NCI-H2227 (cell line): ENCODE results near the gene PMS2.
"Not testable (repeated sequence)": the region's sequence is repeated elsewhere in the genome, so short reads cannot be mapped to it uniquely, and the experiment has no call there.

ENCODE experiments used
- DNase-seq: peaks from one replicate; lab custom pipeline; 2025; ENCODE audit not compliant: unreplicated experiment; lab: John Stamatoyannopoulos, UW

Gene PMS2, protein sequence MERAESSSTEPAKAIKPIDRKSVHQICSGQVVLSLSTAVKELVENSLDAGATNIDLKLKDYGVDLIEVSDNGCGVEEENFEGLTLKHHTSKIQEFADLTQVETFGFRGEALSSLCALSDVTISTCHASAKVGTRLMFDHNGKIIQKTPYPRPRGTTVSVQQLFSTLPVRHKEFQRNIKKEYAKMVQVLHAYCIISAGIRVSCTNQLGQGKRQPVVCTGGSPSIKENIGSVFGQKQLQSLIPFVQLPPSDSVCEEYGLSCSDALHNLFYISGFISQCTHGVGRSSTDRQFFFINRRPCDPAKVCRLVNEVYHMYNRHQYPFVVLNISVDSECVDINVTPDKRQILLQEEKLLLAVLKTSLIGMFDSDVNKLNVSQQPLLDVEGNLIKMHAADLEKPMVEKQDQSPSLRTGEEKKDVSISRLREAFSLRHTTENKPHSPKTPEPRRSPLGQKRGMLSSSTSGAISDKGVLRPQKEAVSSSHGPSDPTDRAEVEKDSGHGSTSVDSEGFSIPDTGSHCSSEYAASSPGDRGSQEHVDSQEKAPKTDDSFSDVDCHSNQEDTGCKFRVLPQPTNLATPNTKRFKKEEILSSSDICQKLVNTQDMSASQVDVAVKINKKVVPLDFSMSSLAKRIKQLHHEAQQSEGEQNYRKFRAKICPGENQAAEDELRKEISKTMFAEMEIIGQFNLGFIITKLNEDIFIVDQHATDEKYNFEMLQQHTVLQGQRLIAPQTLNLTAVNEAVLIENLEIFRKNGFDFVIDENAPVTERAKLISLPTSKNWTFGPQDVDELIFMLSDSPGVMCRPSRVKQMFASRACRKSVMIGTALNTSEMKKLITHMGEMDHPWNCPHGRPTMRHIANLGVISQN

DNA sequence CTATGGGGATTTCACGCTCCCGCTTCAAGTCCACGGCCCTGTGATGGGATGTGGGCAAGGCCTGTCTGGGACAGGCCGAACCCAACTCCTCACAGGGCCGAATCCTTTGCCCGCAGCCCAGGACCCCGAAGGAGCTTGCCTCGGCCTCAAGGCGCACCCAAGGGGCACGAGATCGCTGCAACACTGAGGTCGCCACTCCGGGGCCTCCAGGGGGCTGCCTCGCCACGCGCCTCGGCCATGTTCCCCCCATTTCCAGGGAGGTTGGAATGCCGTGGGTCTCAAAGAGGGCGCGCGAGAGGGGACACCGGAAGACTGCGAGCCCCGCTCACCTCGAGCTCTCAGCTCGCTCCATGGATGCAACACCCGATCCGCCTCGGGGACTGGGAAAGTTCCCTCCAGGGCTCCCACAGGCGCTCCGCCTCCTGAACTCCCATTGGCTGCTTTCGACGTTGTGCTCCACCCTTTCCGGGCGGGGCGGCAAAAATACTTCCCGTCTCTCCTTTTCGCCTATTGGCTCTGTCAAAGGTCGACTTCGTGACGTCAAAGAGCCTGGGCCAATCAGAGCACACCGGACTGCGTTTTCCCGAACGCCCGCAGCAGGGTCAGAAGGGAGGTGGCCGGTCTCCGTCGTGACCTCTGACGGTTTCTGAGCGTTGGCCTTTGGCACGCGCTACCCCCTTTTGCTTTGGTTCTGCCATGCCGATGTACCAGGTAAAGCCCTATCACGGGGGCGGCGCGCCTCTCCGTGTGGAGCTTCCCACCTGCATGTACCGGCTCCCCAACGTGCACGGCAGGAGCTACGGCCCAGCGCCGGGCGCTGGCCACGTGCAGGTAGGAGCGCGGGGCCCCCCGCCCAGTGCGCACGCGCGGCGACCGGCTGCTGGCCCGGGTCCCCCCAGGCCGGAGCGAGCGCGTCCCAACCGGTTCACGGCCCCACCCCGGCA, at the start of gene PMS2, which contains the start of gene AIMP2:
PMS2 (minus strand) TSS at position 382 of the 944 bp plus-strand sequence; CDS start at position 352, 30 bp downstream.
AIMP2 (plus strand) TSS at position 605 of the 944 bp plus-strand sequence; CDS start at position 697, 92 bp downstream.
- DNase-seq = peak; percentile 98

DNA sequence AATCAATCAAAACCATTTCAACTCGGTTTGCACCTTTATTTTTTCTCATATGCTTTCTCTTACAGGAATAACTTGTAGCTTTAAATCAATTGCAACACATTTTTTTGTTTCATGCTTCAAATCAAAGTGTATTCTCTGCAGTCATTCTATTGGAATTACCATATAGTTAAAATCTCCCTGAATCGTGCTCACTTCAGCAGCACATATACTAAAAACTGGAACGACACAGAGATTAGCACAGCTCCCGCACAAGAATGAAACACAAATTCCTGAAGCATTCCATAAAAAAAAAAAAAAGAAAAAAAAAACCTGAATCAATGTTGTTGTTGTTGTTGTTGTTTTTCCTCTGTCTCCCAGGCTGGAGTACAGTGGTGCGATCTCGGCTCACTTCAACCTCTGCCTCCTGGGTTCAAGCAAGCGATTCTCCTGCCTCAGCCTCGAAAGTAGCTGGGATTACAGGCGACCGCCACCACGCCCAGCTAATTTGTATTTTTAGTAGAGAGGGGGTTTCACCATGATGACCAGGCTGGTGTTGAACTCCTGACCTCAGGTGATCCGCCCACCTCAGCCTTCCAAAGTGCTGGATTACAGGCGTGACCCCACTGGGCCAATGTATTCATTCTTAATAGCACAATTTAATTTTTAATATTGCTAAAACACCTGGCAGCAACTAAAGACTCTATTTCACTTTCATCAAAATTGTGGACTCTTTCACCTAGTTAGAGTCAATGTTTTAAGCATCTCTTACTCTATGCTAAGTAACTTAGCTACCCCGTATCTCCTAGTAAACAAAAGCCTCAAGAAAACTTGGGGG, 48.7 kb upstream of the PMS2 start:
- no peak for DNase-seq

DNA sequence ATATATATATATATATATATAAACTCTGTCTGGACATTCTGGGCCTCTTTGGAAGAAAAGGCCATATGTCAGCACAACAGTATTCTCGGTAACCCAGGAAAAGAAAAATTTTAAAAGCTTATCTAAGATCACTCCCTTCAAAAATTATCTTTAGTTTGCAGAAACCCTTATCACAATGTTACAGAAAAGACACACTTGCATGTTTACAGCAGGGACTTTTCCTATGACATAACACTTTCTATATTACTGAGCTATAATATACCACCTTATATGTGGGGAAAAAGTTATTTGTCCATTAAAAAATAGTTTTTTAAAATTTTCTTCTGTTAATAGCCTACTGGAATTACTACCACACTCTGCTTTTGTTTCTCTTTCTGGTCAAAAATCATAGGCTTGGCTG, 47.8 kb upstream of the PMS2 start:
- no peak for DNase-seq

DNA sequence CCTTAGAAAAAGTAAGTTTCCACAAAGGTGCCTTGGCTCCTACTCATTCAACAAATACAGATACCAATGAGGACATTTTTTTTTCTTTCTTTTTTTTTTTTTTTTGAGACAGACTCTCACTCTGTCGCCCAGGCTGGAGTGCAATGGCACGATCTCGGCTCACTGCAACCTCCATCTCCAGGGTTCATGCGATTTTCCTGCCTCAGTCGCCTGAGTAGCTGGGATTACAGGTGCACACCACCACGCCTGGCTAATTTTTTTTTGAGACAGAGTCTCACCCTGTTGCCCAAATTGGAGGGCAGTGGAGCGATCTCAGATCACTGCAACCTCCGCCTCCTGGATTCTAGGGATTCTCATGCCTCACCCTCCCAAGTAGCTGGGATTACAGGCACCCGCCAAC, 42.3 kb upstream of the PMS2 start:
- DNase-seq = not testable (repeated sequence)

DNA sequence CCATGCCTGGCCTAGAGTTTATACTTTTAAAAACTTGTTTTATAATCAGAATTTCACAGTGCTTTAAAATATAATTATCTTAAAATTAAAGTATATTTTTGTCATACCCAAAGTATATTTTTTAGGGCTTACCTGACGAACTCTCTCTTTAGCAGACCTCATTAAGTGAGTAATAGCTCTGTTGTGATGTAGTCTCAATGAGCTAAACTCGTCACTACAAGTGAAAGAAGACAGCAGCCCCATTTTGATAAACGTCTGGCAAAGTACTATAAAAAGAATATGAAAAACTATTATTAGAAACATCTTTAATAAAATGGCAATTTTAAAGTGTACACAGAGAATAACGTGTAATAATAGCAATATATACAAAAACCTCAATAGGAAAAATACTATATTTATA, 40.9 kb upstream of the PMS2 start:
- DNase-seq = no peak

DNA sequence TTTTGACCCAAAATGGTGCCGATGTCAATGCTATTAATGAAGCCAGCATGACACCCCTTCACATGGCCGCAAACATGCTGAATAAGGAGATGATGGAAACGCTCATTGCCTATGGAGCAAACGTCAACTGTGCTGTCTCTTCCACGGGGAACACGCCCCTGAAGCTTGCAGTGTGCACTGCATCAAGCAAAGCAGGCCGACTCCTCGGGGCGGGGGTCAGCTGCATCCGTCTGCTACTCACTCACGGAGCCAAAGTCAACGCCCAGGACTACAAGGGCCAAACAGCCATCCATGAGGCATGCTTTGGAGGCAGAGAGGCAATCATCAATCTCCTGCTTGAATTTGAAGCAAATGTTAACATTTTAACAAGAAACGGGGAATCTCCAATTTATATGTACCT, 26.8 kb upstream of the PMS2 start:
- no peak for DNase-seq

DNA sequence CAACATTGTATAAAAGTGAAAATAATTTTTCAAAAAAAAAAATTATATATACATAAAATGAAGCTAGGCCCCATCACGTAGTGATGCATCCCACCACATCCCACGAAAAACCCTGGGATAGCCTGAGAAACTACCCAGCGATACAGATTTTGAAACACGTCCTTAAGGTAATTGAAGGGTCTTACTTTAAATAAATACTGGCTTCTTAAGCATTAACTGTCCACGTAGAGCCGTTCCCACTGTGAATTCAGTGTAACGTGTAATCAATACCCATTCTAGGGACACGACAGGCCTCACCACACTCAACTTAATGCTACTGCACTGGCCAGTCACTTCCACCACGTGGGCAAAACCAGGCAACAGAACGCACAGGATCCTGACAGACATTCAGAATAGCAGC, 26.3 kb upstream of the PMS2 start:
- DNase-seq = no peak

DNA sequence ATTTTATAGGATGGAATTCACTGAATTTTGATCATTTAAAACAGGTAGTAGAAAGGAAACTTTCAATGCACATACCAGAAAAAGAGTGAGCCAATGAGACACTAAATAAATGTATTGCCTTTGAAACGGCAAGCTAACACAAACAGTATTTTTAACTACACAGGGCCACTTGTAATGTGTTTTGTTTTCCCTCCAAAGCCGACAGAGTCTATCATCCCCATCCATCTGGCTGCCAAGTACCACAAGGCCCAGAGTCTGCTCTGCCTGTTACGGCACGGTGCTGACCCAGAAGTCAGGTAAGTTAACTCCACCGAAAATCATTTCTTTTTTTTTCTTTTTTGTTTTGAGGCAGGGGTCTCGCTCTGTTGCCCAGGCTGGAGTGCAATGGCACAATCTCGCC, 23.8 kb upstream of the PMS2 start:
- no peak for DNase-seq

DNA sequence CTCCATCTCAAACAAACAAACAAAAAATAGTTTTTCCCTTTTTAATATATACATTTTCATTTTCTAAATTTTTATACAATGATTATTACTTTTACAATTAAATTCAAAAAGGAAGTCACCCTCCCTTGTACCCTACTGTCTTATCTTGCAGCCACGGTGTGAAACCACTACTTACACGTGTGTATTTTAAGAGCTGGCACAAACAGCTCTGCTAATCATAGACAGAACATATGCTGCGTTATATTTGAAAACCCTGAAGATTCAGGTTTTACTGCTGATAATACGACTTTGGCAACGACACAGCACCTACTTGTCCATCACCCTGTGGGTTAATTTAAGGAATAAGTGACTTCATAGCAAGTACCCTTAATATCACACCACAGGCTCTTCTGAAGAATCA, 23.3 kb upstream of the PMS2 start:
- DNase-seq = no peak

DNA sequence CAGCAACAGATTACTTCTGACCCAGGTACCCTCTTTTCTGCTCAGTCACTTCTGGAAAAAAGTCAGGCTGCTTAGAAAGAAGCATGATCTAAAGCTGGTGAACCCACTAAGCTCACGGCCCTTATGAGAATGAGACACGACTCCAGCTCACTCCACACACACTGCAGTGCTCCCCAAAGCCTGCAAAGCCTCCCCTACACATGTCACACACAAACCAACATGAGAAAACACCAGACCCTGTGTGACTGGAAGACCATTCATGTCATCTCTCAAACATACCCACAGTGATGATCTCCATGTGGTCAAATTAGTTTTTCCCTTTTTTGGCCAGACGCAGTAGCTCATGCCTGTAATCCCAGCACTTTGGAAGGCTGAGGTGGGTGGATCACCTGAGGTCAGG, 22.7 kb upstream of the PMS2 start:
- DNase-seq = no peak

DNA sequence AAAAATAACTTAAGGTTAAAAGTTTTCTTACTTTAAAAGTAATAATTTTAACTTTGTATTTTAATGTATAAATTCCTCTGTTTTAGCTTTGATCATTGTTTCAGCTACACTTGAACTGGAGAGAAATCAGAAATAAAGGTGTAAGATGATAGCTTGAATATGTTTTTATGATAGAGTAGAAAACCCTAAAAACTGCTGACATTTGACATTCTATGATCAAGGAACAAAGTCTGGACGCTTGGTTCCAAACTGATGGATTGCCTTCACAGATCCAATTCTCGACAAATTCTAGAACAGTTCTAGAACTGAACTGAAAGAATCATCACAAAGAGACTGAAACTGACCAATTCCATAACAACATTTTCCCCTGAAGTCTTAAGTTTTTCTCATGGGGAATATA, 22.1 kb upstream of the PMS2 start, which contains the start of gene ANKRD61:
ANKRD61 (plus strand) TSS at position 389 of the 400 bp plus-strand sequence; CDS start at position 389, 0 bp downstream.
- no peak for DNase-seq

DNA sequence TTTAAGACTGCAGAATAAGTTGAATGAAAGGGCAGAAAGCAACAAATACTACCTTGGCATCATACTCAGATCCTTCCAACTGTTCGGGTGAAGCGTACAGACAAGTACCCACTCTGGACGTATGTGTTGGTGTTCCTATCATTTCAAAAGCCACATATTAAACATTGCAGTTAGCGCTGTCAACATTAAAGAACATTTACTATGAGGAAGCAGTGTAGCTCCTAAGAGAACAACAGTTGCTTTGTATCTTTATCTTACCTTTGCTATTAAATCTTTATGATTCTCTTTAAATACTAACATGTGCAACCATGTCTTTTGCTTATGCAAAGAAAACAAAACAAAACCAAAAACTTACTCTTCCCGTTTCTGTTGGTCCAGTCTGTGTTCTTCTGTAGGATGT, 19.7 kb upstream of the PMS2 start:
- DNase-seq = no peak

DNA sequence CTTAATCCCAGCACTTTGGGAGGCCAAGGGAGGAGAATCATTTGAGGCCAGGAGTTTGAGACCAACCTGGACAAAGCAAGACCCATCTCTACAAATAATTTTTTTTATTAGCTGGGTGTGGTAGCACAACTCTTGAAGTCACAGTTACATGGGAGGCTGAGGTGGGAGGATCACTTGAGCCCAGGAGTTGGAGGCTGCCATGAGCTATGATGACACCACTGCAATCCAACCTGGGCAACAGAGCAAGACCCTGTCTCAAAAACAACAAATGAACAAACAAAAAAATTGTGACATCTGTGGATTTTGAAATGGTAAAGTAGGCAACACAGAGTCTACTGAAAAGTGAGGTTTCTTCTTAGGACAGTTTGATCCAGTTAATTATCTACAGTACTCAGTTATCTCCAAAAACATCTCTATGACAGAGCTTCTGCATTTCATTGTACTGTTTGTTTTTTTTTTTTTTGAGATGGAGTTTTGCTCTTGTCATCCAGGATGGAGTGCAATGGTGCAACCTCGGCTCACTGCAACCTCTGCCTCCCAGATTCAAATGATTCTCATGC, 19.0 kb upstream of the PMS2 start:
- no peak for DNase-seq

DNA sequence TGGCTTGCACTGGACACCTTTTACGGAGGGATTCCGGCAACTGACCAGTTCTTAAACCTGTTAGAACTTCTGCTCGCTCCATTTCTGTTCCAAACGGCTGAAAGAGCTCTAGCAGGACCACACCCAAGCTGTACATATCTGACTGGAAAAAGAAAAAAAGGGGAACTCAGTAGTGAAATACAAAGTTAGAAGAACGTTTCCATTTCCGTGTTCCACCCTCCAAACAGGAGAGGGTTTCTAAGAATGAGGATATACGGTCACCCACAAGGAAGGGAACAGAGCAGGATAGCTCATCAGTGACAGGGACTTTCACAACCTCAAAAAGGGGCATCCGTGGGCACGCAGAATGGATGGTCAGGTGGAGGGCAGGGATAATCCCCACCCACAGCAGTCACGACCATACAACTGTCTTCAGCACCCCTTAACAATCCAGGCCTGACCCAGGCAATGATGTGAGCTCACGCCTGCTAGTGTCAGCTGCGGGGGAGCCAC, 18.0 kb upstream of the PMS2 start:
- no peak for DNase-seq

DNA sequence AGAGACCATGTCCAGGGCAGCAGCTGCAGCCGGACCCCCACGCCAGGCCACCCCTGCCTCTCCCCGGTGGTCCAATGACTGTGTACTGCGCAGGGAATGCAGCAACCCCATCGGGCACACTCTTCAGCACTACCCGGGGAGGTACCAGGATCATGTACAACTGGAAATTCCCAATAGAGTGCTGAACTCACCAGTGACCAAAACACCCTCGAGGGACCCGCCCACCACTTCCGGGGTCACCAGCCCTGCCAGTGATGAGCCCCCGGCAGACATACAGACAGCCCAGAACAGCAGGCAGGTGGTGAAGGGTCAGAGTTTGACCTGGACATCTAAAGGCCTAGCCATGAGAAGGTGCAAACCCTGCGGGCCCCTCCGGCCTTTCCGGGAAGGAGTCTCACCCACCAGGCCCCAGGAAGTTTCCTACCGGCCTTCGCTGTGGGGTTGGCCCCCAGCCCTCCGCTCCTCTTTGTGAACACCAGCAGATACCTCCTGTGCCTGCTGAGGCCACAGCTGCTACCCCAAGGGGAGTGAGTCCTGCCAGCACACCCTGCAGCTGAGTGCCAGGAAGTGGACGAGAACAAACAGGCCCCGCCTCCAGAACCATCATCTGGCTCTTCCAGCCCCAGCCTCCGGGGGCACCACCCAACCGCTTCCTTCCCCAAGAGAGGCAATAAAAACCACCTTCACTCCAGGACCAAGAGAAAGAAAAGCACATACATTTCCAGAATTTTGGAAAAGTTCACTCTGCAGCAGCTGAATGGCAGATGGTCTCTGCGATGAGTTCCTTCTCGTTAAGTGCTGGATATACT, 17.4 kb upstream of the PMS2 start:
- DNase-seq = peak; percentile 14

DNA sequence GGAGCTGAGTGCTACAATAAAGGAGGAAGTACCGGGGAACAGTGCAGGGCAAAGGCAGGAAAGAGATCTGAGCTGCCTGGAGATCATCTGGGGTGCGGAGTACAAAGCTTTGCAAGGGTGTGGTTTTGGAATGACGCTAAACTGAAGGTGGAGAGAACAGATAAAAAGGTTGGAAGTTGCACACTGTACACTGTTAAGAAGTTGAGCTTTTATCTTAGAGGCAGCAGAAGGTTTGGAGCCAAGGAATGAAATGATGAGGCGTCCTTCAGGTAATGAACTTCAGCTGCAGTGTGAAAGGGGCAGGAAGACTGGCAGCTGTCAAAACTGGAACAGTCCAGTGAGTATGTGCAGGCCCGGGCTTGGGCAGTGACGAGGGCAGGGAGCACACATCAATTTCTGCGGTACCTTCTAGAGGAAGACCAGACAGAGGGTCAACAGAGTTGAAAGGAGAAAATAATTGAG, 15.2 kb upstream of the PMS2 start:
- no peak for DNase-seq

DNA sequence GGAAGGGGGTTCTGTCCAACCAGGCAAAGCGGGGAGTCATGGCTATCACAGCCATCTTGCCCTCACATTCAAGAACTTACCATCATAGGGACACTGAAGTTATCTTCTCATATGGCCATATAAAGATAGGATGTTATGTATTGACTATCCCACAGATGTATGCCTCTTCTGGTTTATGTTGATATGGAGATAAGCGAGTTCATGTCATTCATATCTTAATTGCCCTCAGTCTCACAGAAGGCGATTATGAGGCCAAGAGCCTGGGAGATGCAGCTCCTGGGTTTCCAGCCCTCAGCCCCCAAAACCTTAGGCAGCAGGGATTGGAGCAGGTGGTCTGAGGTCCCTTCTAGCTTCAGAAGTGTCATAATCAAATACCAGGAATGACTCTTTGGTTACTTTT, 13.9 kb upstream of the PMS2 start:
- DNase-seq = no peak
